Effector CD4-positive, alpha-beta T cell (primary cell): ENCODE measurements around the gene TBC1D9B.
A peak's percentile ranks its signal among the peaks of the same experiment; 100 is the strongest.
"Not testable (repeated sequence)": the region's sequence is repeated elsewhere in the genome, so short reads cannot be mapped to it uniquely, and the experiment has no call there.

Experiments
- DNase-seq: peaks from one replicate; pipeline ENCODE4 v3.0.0-alpha.2; 2020

TBC1D9B gene

GRCh38 chr5:179836225-179837019 is 71.3 kb downstream of the TBC1D9B start:
- DNase-seq: peak; percentile 49

- not testable (repeated sequence) for DNase-seq
Observed at GRCh38 chr5:179834871-179835270, 72.8 kb downstream of the TBC1D9B start.

- DNase-seq: no peak
Observed at GRCh38 chr5:179834120-179834519, 73.6 kb downstream of the TBC1D9B start.

GRCh38 chr5:179833709-179834070 is 74.0 kb downstream of the TBC1D9B start:
- no peak for DNase-seq

- no peak for DNase-seq
Observed at GRCh38 chr5:179833056-179833708, 74.5 kb downstream of the TBC1D9B start.

- no peak for DNase-seq
Observed at GRCh38 chr5:179832039-179832745, 75.5 kb downstream of the TBC1D9B start.

GRCh38 chr5:179830818-179831468 is 76.8 kb downstream of the TBC1D9B start:
- no peak for DNase-seq

- no peak for DNase-seq
Observed at GRCh38 chr5:179829732-179830435, 77.8 kb downstream of the TBC1D9B start.

- no peak for DNase-seq
Observed at GRCh38 chr5:179828756-179829421, 78.8 kb downstream of the TBC1D9B start.

GRCh38 chr5:179827680-179828079 is 80.0 kb downstream of the TBC1D9B start:
- no peak for DNase-seq

- DNase-seq: no peak
Observed at GRCh38 chr5:179825655-179826182, 82.0 kb downstream of the TBC1D9B start.

- DNase-seq: no peak
Observed at GRCh38 chr5:179824745-179825112, 83.0 kb downstream of the TBC1D9B start.

- no peak for DNase-seq
Observed at GRCh38 chr5:179823937-179824744, 83.6 kb downstream of the TBC1D9B start.

GRCh38 chr5:179822444-179822990 is 85.2 kb downstream of the TBC1D9B start:
- DNase-seq: no peak

GRCh38 chr5:179822059-179822432 is 85.7 kb downstream of the TBC1D9B start:
- DNase-seq: no peak

GRCh38 chr5:179821298-179822058 is 86.2 kb downstream of the TBC1D9B start:
- peak; percentile 82 for DNase-seq

GRCh38 chr5:179820483-179821297 is 87.0 kb downstream of the TBC1D9B start, which contains the start of gene SQSTM1:
TSS of gene SQSTM1 (plus strand) at chr5:179820905. CDS start at chr5:179820937, 32 bp downstream.
- peak; percentile 76 for DNase-seq

GRCh38 chr5:179820127-179820482 is 87.6 kb downstream of the TBC1D9B start:
- no peak for DNase-seq
